CD4-positive, alpha-beta T cell (primary cell): ENCODE measurements around the gene MRNIP. TPM values are rescaled to one million over a fixed set of nuclear protein-coding genes. Genes with fewer than 3 reads are reported as not detected.
A peak's percentile ranks its signal among the peaks of the same experiment; 100 is the strongest.

Experiments
- ATAC-seq: fragments of 200-7000 bp; cut with Tn5 transposase; one replicate; pipeline ENCODE4 v1.10.0; 2022; ENCODE audit warnings: mild to moderate bottlenecking; ENCODE audit not compliant: poor library complexity
- CTCF ChIA-PET: fragments of 350-600 bp; sonication (Branson Sonifier 250); formaldehyde crosslinking; loops from one replicate; lab custom pipeline; 2021; ENCODE audit warnings: antibody characterized with exemption, inconsistent platforms; lab: Charles Lee
- POLR2A ChIA-PET: fragments of 350-600 bp; sonication (Branson Sonifier 250); formaldehyde crosslinking; loops from one replicate; lab custom pipeline; 2021; ENCODE audit warnings: antibody characterized with exemption, inconsistent platforms; lab: Charles Lee
- DNase-seq, 14 experiments: peaks; one replicate each; pipeline ENCODE4 v3.0.0-alpha.2; 2013 to 2020; ENCODE audit warnings: mixed read lengths in 2 of 14
- H3K27ac ChIP-seq, 2 donors: one replicate each; pipeline versions ENCODE4 v1.5.1 to v1.7.0; 2013; ENCODE audit warnings: low read length in 2 of 2, low read depth in 1 of 2, mild to moderate bottlenecking in 1 of 2
- H3K27me3 ChIP-seq, 2 experiments: 1 replicate in 1 of 2; 2 replicates in 1 of 2; pipeline versions ENCODE4 v1.6.1 to v1.7.0; 2013; ENCODE audit warnings: low read length in 2 of 2, control low read depth in 1 of 2, mild to moderate bottlenecking in 1 of 2, moderate library complexity in 1 of 2; ENCODE audit not compliant: insufficient read depth in 2 of 2, control insufficient read depth in 1 of 2
- H3K36me3 ChIP-seq: one replicate; pipeline ENCODE4 v1.6.1; 2013; ENCODE audit warnings: low read length, control low read depth; ENCODE audit not compliant: insufficient read depth
- H3K4me1 ChIP-seq: one replicate; pipeline ENCODE4 v1.6.1; 2013; ENCODE audit warnings: low read length, control low read depth; ENCODE audit not compliant: insufficient read depth
- H3K4me3 ChIP-seq: one replicate; pipeline ENCODE4 v1.5.1; 2013; ENCODE audit warnings: mild to moderate bottlenecking, low read length, moderate library complexity
- H3K9me3 ChIP-seq, 2 experiments: 1 replicate in 1 of 2; 2 replicates in 1 of 2; pipeline versions ENCODE4 v1.6.1 to v1.7.0; 2013; ENCODE audit warnings: low read length in 2 of 2, mild to moderate bottlenecking in 2 of 2, control low read depth in 1 of 2, moderate library complexity in 1 of 2; ENCODE audit not compliant: control insufficient read depth in 1 of 2, insufficient read depth in 1 of 2
- H3K27ac Mint-ChIP-seq: one replicate; pipeline ENCODE4 v1.8.0; 2020; ENCODE audit warnings: mixed read lengths
- H3K27me3 Mint-ChIP-seq: one replicate; pipeline ENCODE4 v1.8.0; 2021; ENCODE audit warnings: mixed read lengths
- H3K36me3 Mint-ChIP-seq: one replicate; pipeline ENCODE4 v1.8.0; 2021; ENCODE audit warnings: low read depth, mixed read lengths
- H3K4me1 Mint-ChIP-seq: one replicate; pipeline ENCODE4 v1.8.0; 2021; ENCODE audit warnings: low read depth, mixed read lengths
- H3K4me3 Mint-ChIP-seq: one replicate; pipeline ENCODE4 v1.8.0; 2020; ENCODE audit warnings: mild to moderate bottlenecking, mixed read lengths
- H3K9me3 Mint-ChIP-seq: one replicate; pipeline ENCODE4 v1.8.0; 2020; ENCODE audit warnings: mixed read lengths
- intact Hi-C, 2 experiments: fragments of 100-400 bp; cut with DNase I in 1 of 2; cut with micrococcal nuclease in 1 of 2; formaldehyde crosslinking; loops; one replicate each; pipeline versions ENCODE4 v1.15.1 to v1.9.0; 2023 to 2025; cut with DNase I, micrococcal nuclease
- total RNA-seq, 174 experiments: library from RNA in 2 of 174; stranded (reverse) in 2 of 174; gene quantifications; one replicate each; pipeline ENCODE4 v1.2.3 and lab custom pipeline; 2021 to 2026
- TF ChIP-seq, protein P1 (sequence below): fragments of 200-600 bp; IDR thresholded peaks from one replicate; pipeline ENCODE4 v1.8.0; 2022; ENCODE audit warnings: antibody characterized with exemption, mild to moderate bottlenecking

MRNIP gene
- total RNA-seq, 2 experiments from 2014 or later, result 31.8 to 32.8 TPM

DNA sequence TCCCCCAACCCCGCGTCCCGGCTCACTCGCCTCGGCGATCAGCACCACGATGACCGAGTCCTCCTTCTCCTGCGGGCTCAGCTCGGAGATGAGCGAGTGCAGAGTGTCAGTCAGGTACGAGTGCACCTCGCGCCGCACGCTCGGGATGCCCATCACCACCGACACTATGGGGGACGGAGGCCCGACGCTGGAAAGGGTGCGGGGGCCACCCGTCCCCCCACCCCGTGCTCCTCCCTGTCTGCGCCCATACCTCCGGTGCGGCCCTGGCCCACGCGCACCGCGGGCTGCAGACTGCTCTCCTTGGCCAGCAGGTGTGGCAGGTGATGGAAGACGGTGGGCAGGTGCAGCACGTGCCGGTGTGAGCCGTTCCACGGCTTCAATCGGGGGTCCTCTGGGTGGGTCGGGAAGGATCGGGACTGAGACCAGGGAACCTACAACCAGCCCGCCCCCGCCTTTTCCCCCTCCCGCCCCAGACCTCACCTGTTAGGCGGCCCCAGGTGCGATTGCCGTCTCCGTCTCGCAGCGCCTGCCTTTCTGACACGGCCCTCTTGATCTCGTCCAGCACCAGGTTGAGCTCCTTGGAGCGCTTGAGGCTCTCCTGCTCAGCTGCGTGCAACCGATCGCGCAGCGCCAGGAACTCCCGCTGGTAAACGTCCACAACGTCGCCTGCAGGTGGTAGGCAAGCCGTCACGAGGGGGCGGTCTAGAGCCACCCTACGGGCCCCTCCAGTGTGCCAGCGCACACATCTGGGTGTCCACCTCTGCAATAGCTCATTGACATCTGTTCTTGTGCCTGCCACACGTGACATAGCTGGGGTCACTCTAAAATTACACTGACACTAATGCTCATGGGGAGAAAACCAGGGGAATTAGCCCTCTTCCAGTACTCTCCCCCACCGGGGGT lies 57.1 kb downstream of the MRNIP start:
- ChIA-PET POLR2A (interaction anchor here (0.6 to 4.1 kb wide), 7 partner anchors 13 to 188 kb away, joined by 3 to 23 read pairs (median 3); partner anchors contain the start of genes MAML1 and SQSTM1), CTCF (interaction anchor here (0.6 to 1.7 kb wide), 29 partner anchors 10 to 290 kb away, joined by 3 to 27 read pairs (median 3); partner anchors contain the start of genes MAML1, SQSTM1 and TBC1D9B)
- DNase-seq (peak; percentile 74 to 92 (median 84)), ATAC-seq (peak; percentile 69)
- Histone ChIP-seq H3K36me3 (peaks cover 28% of the 10 kb centered on the region), H3K9me3 (no peaks in the 10 kb centered on the region), H3K27ac (no peak overlapping the region), H3K27me3 (no peaks in the 10 kb centered on the region), H3K4me3 (no peak overlapping the region), H3K4me1 (peaks cover 48% of the 10 kb centered on the region)
- H3K27ac Mint-ChIP-seq, result peak overlapping the region; percentile 43
- H3K36me3 Mint-ChIP-seq, result peaks cover 32% of the 10 kb centered on the region
- TF ChIP-seq, protein P1, sequence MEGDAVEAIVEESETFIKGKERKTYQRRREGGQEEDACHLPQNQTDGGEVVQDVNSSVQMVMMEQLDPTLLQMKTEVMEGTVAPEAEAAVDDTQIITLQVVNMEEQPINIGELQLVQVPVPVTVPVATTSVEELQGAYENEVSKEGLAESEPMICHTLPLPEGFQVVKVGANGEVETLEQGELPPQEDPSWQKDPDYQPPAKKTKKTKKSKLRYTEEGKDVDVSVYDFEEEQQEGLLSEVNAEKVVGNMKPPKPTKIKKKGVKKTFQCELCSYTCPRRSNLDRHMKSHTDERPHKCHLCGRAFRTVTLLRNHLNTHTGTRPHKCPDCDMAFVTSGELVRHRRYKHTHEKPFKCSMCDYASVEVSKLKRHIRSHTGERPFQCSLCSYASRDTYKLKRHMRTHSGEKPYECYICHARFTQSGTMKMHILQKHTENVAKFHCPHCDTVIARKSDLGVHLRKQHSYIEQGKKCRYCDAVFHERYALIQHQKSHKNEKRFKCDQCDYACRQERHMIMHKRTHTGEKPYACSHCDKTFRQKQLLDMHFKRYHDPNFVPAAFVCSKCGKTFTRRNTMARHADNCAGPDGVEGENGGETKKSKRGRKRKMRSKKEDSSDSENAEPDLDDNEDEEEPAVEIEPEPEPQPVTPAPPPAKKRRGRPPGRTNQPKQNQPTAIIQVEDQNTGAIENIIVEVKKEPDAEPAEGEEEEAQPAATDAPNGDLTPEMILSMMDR, result peak; percentile 84
- peaks cover 43% of the 10 kb centered on the region for H3K4me1 Mint-ChIP-seq
- no peaks in the 10 kb centered on the region for H3K27me3 Mint-ChIP-seq
- no peaks in the 10 kb centered on the region for H3K9me3 Mint-ChIP-seq
- intact Hi-C loops, result loop anchor here (1.0 to 10.0 kb wide), 6 partner anchors 53 to 493 kb away; partner anchors contain the start of genes MAPK9 (in 1 of the 2), MRNIP (in 1 of the 2) and TBC1D9B (in 1 of the 2)
- peak overlapping the region; percentile 85 for H3K4me3 Mint-ChIP-seq

DNA sequence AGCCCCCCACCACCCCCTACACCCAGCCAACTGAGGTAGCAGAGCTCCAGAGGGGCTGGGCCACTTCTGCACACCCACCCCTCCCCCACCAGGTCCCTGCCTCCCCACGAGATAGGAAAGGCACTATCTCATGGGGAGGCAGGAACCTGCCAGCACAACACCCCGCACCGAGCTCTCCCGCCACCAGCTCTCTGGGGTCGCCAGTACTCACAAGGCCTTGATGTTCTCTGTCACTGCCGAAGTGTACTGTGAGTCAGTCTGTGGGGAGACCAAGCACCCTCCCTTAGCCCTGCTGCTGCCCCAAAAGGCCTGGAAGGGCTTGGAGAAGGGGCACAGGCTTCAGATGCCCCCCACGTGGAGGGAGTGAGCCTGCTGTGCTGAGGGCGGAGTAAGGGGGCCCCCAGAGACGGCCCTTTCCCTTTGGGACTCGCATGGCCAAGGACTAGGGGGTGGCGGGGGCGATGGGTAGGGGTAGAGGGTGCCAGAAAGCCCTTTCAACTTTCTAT lies 57.9 kb downstream of the MRNIP start:
- Mint-ChIP-seq H3K36me3 (peaks cover 32% of the 10 kb centered on the region), H3K27me3 (no peaks in the 10 kb centered on the region), H3K4me3 (no peak overlapping the region), H3K4me1 (peaks cover 44% of the 10 kb centered on the region), H3K27ac (no peak overlapping the region), H3K9me3 (no peaks in the 10 kb centered on the region)
- CTCF ChIA-PET, result interaction anchor here (1.7 kb wide), 1 partner anchor 47 kb away, joined by 4 read pairs; no protein-coding TSS in a partner anchor
- Histone ChIP-seq H3K9me3 (no peaks in the 10 kb centered on the region), H3K27me3 (no peaks in the 10 kb centered on the region), H3K36me3 (peaks cover 28% of the 10 kb centered on the region), H3K4me1 (peaks cover 52% of the 10 kb centered on the region), H3K27ac (no peak overlapping the region), H3K4me3 (no peak overlapping the region)
- TF ChIP-seq, protein P1, result no peak
- POLR2A ChIA-PET, result interaction anchor here (4.1 kb wide), 1 partner anchor 19 kb away, joined by 23 read pairs; the partner anchor contains the start of gene SQSTM1
- DNase-seq, result no peak
- no peak for ATAC-seq
- intact Hi-C loops, result loop anchor here (2.0 to 10.0 kb wide), 5 partner anchors 54 to 494 kb away; partner anchors contain the start of genes MAPK9 (in 1 of the 2) and MRNIP (in 1 of the 2)

DNA sequence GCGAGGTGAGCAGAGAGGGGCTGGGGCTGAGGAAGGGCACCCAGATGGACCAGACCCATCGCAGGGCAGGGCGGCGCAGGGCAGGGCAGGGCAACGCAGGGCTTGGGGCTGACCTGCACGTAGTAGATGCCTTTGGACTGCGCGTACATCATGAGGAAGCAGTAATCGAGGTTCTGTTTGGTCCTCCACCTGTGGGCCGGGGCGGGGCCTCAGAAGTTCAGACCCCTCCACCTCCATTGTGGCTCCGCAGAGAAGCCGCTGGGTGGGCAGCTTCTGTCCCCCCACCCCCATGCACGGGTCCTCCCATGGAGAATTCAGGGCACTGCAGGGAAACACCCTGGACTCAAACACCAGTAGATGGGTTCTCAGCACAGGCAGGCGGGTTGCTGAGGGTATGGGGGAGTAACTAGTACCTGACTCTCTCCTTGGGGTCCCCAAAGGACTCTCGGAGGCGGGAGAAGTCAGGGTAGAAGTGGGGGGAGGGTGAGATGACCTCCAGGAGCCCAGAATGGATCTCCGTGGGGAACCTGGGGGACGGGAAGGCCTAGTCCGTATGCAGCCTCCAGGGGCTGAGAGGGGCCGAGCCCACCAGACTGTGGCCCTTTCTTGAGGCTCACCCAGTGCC lies 58.4 kb downstream of the MRNIP start:
- POLR2A ChIA-PET, result no interaction called here
- no peak overlapping the region for H3K4me3 ChIP-seq
- intact Hi-C loops, result loop anchor here (2.0 to 10.0 kb wide), 5 partner anchors 55 to 495 kb away; partner anchors contain the start of genes MAPK9 (in 1 of the 2) and MRNIP (in 1 of the 2)

More for the DNA sequence above, 58.4 kb downstream of the MRNIP start:
- Histone ChIP-seq H3K36me3 (peaks cover 28% of the 10 kb centered on the region), H3K27me3 (no peaks in the 10 kb centered on the region), H3K4me1 (peaks cover 52% of the 10 kb centered on the region), H3K27ac (no peak overlapping the region), H3K9me3 (no peaks in the 10 kb centered on the region)
- CTCF ChIA-PET, result no interaction called here
- ATAC-seq (no peak), DNase-seq (no peak)
- Mint-ChIP-seq H3K27ac (no peak overlapping the region), H3K4me1 (peaks cover 42% of the 10 kb centered on the region), H3K27me3 (no peaks in the 10 kb centered on the region), H3K4me3 (no peak overlapping the region), H3K9me3 (no peaks in the 10 kb centered on the region), H3K36me3 (peaks cover 30% of the 10 kb centered on the region)
- TF ChIP-seq, protein P1, result no peak
